Astrocyte (in vitro differentiated cells and primary cell): ENCODE measurements around the gene OSTN. TPM values are rescaled to one million over a fixed set of nuclear protein-coding genes. Genes with fewer than 3 reads are reported as not detected.

Experiments used
- DNase-seq: peaks from one replicate; pipeline ENCODE4 v3.0.0-alpha.2; 2010; ENCODE audit warnings: low read depth
- FAIRE-seq: peaks from 2 replicates; lab custom pipeline; 2011; peaks lifted over from hg19 to GRCh38; lab: Jason Lieb, UNC
- H2AFZ ChIP-seq: 2 replicates; pipeline ENCODE4 v1.6.0; 2012; ENCODE audit warnings: low read depth, low read length, inconsistent platforms
- H3K27ac ChIP-seq: 2 replicates; pipeline ENCODE4 v1.5.1; 2011; ENCODE audit warnings: low read depth, low read length, inconsistent platforms
- H3K27me3 ChIP-seq: 2 replicates; pipeline ENCODE4 v1.6.0; 2011; ENCODE audit warnings: low read length, inconsistent platforms; ENCODE audit not compliant: insufficient read depth
- H3K36me3 ChIP-seq: 2 replicates; pipeline ENCODE4 v1.5.1; 2011; ENCODE audit warnings: low read length, inconsistent platforms; ENCODE audit not compliant: insufficient read depth
- H3K4me1 ChIP-seq: 2 replicates; pipeline ENCODE4 v1.5.1; 2011; ENCODE audit warnings: low read length, inconsistent platforms; ENCODE audit not compliant: insufficient read depth
- H3K4me2 ChIP-seq: 2 replicates; pipeline ENCODE4 v1.6.0; 2012; ENCODE audit warnings: low read length, inconsistent platforms
- H3K4me3 ChIP-seq: 2 replicates; pipeline ENCODE4 v1.5.1; 2011; ENCODE audit warnings: low read depth, mild to moderate bottlenecking, low read length, inconsistent platforms; ENCODE audit not compliant: insufficient read depth
- H3K79me2 ChIP-seq: 2 replicates; pipeline ENCODE4 v1.6.0; 2012; ENCODE audit warnings: mild to moderate bottlenecking, low read length, inconsistent platforms; ENCODE audit not compliant: insufficient read depth
- H3K9ac ChIP-seq: 2 replicates; pipeline ENCODE4 v1.6.0; 2012; ENCODE audit warnings: mild to moderate bottlenecking, low read length, inconsistent platforms
- H3K9me3 ChIP-seq: 2 replicates; pipeline ENCODE4 v1.5.1; 2012; ENCODE audit warnings: low read depth, mild to moderate bottlenecking, low read length, inconsistent platforms; ENCODE audit not compliant: insufficient read depth
- H4K20me1 ChIP-seq: 2 replicates; pipeline ENCODE4 v1.6.0; 2012; ENCODE audit warnings: low read length, inconsistent platforms; ENCODE audit not compliant: insufficient read depth
- H3K27ac Mint-ChIP-seq: one replicate; pipeline ENCODE4 v1.8.0; 2021; ENCODE audit warnings: mild to moderate bottlenecking, mixed read lengths; ENCODE audit not compliant: unreplicated experiment
- H3K27me3 Mint-ChIP-seq: one replicate; pipeline ENCODE4 v1.8.0; 2021; ENCODE audit warnings: low read depth, mixed read lengths; ENCODE audit not compliant: unreplicated experiment
- H3K36me3 Mint-ChIP-seq: one replicate; pipeline ENCODE4 v1.8.0; 2021; ENCODE audit warnings: low read depth, mixed read lengths; ENCODE audit not compliant: unreplicated experiment
- H3K4me1 Mint-ChIP-seq: one replicate; pipeline ENCODE4 v1.8.0; 2021; ENCODE audit warnings: low read depth, mixed read lengths; ENCODE audit not compliant: unreplicated experiment
- H3K4me3 Mint-ChIP-seq: one replicate; pipeline ENCODE4 v1.8.0; 2021; ENCODE audit warnings: mild to moderate bottlenecking, moderate library complexity, mixed read lengths; ENCODE audit not compliant: unreplicated experiment
- H3K9me3 Mint-ChIP-seq: one replicate; pipeline ENCODE4 v1.8.0; 2021; ENCODE audit warnings: mild to moderate bottlenecking, mixed read lengths; ENCODE audit not compliant: unreplicated experiment
- CTCF ChIP-seq: IDR thresholded peaks from 2 replicates; pipeline ENCODE4 v1.5.1; 2011; ENCODE audit warnings: low read depth, mild to moderate bottlenecking, inconsistent platforms, low read length, moderate library complexity; ENCODE audit not compliant: insufficient read depth
- EZH2 ChIP-seq: IDR thresholded peaks from 2 replicates; pipeline ENCODE4 v1.6.1; 2012; ENCODE audit warnings: mild to moderate bottlenecking, low read length, inconsistent platforms; ENCODE audit not compliant: insufficient read depth
- total RNA-seq: library from RNA; stranded (reverse); gene quantifications from 2 replicates; pipeline ENCODE4 v1.2.1, GENCODE V29; 2021

The OSTN gene
- total RNA-seq, 1 donor from 2014 or later = not detected

DNA sequence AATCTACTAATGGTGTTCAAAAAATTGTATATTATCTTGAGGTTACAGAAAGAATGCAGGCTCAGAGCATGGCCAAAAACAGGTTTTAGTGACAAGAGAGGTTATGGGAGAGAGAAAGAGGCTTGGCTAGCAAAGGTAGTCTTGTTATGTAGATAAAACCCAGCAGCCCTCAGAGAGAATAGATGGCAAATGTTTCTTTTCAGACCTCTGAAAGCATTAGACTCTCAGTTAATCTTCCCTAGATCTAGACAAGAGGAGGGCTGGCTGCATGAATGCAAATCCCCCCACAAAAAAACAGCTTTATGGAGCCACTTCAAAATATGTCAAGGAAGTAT, 62.2 kb downstream of the OSTN start:
- Histone ChIP-seq H3K36me3 (no peaks in the 10 kb centered on the region), H3K4me1 (no peaks in the 10 kb centered on the region), H3K4me3 (no peak overlapping the region), H3K9me3 (no peaks in the 10 kb centered on the region), H3K27ac (no peak overlapping the region), H3K27me3 (no peaks in the 10 kb centered on the region), H4K20me1 (no peaks in the 10 kb centered on the region), H3K79me2 (no peaks in the 10 kb centered on the region), H2AFZ (no peak overlapping the region), H3K4me2 (no peak overlapping the region), H3K9ac (no peak overlapping the region)
- Mint-ChIP-seq H3K27ac (no peak overlapping the region), H3K4me1 (peaks cover 4% of the 10 kb centered on the region), H3K36me3 (no peaks in the 10 kb centered on the region), H3K27me3 (no peaks in the 10 kb centered on the region), H3K4me3 (no peak overlapping the region), H3K9me3 (no peaks in the 10 kb centered on the region)
- FAIRE-seq = no peak
- TF ChIP-seq EZH2 (no peak), CTCF (no peak)
- no peak for DNase-seq

GRCh38 chr3:191262650-191263049, 63.6 kb downstream of the OSTN start:
- Histone ChIP-seq H3K36me3 (no peaks in the 10 kb centered on the region), H3K27ac (no peak overlapping the region), H4K20me1 (no peaks in the 10 kb centered on the region), H3K9me3 (no peaks in the 10 kb centered on the region), H3K27me3 (no peaks in the 10 kb centered on the region), H3K79me2 (no peaks in the 10 kb centered on the region), H3K4me2 (no peak overlapping the region), H3K4me1 (no peaks in the 10 kb centered on the region), H3K9ac (no peak overlapping the region), H3K4me3 (no peak overlapping the region), H2AFZ (no peak overlapping the region)
- peaks cover 4% of the 10 kb centered on the region for H3K4me1 Mint-ChIP-seq
- TF ChIP-seq CTCF = no peak
- no peak for TF ChIP-seq EZH2
- no peak for DNase-seq
- H3K4me3 Mint-ChIP-seq = no peak overlapping the region
- H3K27me3 Mint-ChIP-seq = no peaks in the 10 kb centered on the region
- no peaks in the 10 kb centered on the region for H3K36me3 Mint-ChIP-seq
- no peak for FAIRE-seq
- H3K9me3 Mint-ChIP-seq = peaks cover under 1% of the 10 kb centered on the region
- H3K27ac Mint-ChIP-seq = no peak overlapping the region

DNA sequence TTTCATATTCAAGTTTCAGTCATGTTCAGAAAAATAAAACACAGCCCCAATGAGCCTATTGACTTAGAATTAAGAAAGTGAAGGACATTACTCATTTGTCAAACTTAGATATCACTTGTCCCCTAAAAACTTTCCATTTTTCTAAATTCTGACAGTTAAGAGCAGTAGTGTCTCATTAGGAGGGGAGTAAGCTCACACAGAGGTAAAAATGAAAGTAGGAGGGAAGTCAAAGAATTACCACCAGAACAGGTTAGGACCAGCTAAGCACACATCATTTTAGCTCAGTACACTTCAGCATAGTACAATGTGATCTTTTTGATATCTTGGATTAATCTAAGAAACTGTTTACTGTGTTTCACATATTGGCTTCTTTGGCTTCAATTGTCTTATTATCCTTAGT, 64.3 kb downstream of the OSTN start:
- no peaks in the 10 kb centered on the region for H3K27me3 Mint-ChIP-seq
- no peaks in the 10 kb centered on the region for H3K4me1 ChIP-seq

More for the DNA sequence above, 64.3 kb downstream of the OSTN start:
- Histone ChIP-seq H3K27me3 (no peaks in the 10 kb centered on the region), H3K4me3 (no peak overlapping the region), H3K4me2 (no peak overlapping the region), H3K27ac (no peak overlapping the region), H3K9me3 (no peaks in the 10 kb centered on the region), H2AFZ (no peak overlapping the region), H3K79me2 (no peaks in the 10 kb centered on the region), H3K36me3 (no peaks in the 10 kb centered on the region), H4K20me1 (no peaks in the 10 kb centered on the region), H3K9ac (no peak overlapping the region)
- Mint-ChIP-seq H3K4me1 (peaks cover 4% of the 10 kb centered on the region), H3K27ac (no peak overlapping the region), H3K4me3 (no peak overlapping the region), H3K9me3 (peaks cover 6% of the 10 kb centered on the region), H3K36me3 (no peaks in the 10 kb centered on the region)
- DNase-seq (no peak), FAIRE-seq (no peak)
- TF ChIP-seq CTCF = no peak
- TF ChIP-seq EZH2 = no peak
